ENCODE results near the gene WDFY1. TPM values are rescaled to one million over a fixed set of nuclear protein-coding genes. Genes with fewer than 3 reads are reported as not detected.
A peak's percentile ranks its signal among the peaks of the same experiment; 100 is the strongest.
"Not testable (repeated sequence)": the region's sequence is repeated elsewhere in the genome, so short reads cannot be mapped to it uniquely, and the experiment has no call there.

The WDFY1 gene
- total and polyA plus RNA-seq, 3 experiments from 2014 or later: 16.0 to 28.5 (median 18.1) TPM

- H3K9me3 ChIP-seq (ENCODE audit: low read length): no peaks in the 10 kb centered on the region
- H3K4me3 ChIP-seq (ENCODE audit: low read length): no peak overlapping the region
- POLR2A ChIA-PET: interaction anchor here (0.5 to 1.3 kb wide), 2 partner anchors 14 to 42 kb away, joined by 3 to 5 read pairs; partner anchors contain the start of gene MRPL44
- Mint-ChIP-seq H3K9me3 (no peaks in the 10 kb centered on the region), H3K4me3 (peak overlapping the region; percentile 88 to 96 (median 90)), H3K27ac (peak overlapping the region; percentile 52 to 97 (median 90)), H3K36me3 (peaks cover 0 to 17% (median 5%) of the 10 kb centered on the region in 3 donors), H3K27me3 (no peaks in the 10 kb centered on the region), H3K4me1 (peaks cover 42 to 74% (median 54%) of the 10 kb centered on the region in 3 donors)
- CTCF ChIA-PET: interaction anchor here (1.4 kb wide), 1 partner anchor 27 kb away, joined by 4 read pairs; no protein-coding TSS in a partner anchor
- peaks cover 40% of the 10 kb centered on the region for H3K4me1 ChIP-seq (ENCODE audit: insufficient read depth, low read length)
- no peaks in the 10 kb centered on the region for H3K27me3 ChIP-seq (ENCODE audit: insufficient read depth, low read length, poor library complexity, severe bottlenecking)
- DNase-seq: no peak
- H3K27ac ChIP-seq (ENCODE audit: low read depth, low read length): no peak overlapping the region
- H3K36me3 ChIP-seq (ENCODE audit: insufficient read depth, low read length): no peaks in the 10 kb centered on the region
These were observed 1.6 kb downstream of the WDFY1 start for GRCh38 chr2:223943561-223944008.

- no peaks in the 10 kb centered on the region for H3K9me3 Mint-ChIP-seq
- H3K4me3 Mint-ChIP-seq: peak overlapping the region; percentile 88 to 96 (median 90)
- no peak for DNase-seq
- H3K27ac Mint-ChIP-seq: peak overlapping the region; percentile 52 to 97 (median 90)
- H3K4me1 Mint-ChIP-seq: peaks cover 43 to 77% (median 58%) of the 10 kb centered on the region in 3 donors
- H3K36me3 Mint-ChIP-seq: peaks cover 0 to 17% (median 5%) of the 10 kb centered on the region in 3 donors
- H3K4me1 ChIP-seq (ENCODE audit: insufficient read depth, low read length): peaks cover 40% of the 10 kb centered on the region
- H3K4me3 ChIP-seq (ENCODE audit: low read length): no peak overlapping the region
- no peaks in the 10 kb centered on the region for H3K27me3 ChIP-seq (ENCODE audit: insufficient read depth, low read length, poor library complexity, severe bottlenecking)
- H3K27ac ChIP-seq (ENCODE audit: low read depth, low read length): no peak overlapping the region
- ChIA-PET POLR2A (interaction anchor here (0.7 to 1.3 kb wide), 2 partner anchors 14 to 505 kb away, joined by 4 to 5 read pairs; partner anchors contain the start of gene MRPL44), CTCF (interaction anchor here (1.4 kb wide), 1 partner anchor 27 kb away, joined by 4 read pairs; no protein-coding TSS in a partner anchor)
- H3K36me3 ChIP-seq (ENCODE audit: insufficient read depth, low read length): no peaks in the 10 kb centered on the region
- H3K27me3 Mint-ChIP-seq: no peaks in the 10 kb centered on the region
- no peaks in the 10 kb centered on the region for H3K9me3 ChIP-seq (ENCODE audit: low read length)
These were observed 2.0 kb downstream of the WDFY1 start for GRCh38 chr2:223943135-223943534.

GRCh38 chr2:223941579-223942277, 3.4 kb downstream of the WDFY1 start:
- Histone ChIP-seq H3K27me3 (ENCODE audit: insufficient read depth, low read length, poor library complexity, severe bottlenecking) (no peaks in the 10 kb centered on the region), H3K9me3 (ENCODE audit: low read length) (no peaks in the 10 kb centered on the region), H3K4me1 (ENCODE audit: insufficient read depth, low read length) (peaks cover 49% of the 10 kb centered on the region), H3K4me3 (ENCODE audit: low read length) (no peak overlapping the region), H3K36me3 (ENCODE audit: insufficient read depth, low read length) (no peaks in the 10 kb centered on the region), H3K27ac (ENCODE audit: low read depth, low read length) (peak overlapping the region; percentile 25)
- peak in 4 of 5 donors; percentile 23 to 75 (median 48) for DNase-seq
- ChIA-PET POLR2A (interaction anchor here (0.6 to 1.3 kb wide), 4 partner anchors 12 to 1247 kb away, joined by 3 to 6 read pairs (median 4); partner anchors contain the start of gene MRPL44), CTCF (interaction anchor here (0.8 to 1.3 kb wide), 3 partner anchors 29 to 76 kb away, joined by 3 to 4 read pairs (median 4); no protein-coding TSS in a partner anchor)
- no peaks in the 10 kb centered on the region for H3K27me3 Mint-ChIP-seq
- H3K27ac Mint-ChIP-seq: peak overlapping the region; percentile 62 to 95 (median 89)
- H3K9me3 Mint-ChIP-seq: no peaks in the 10 kb centered on the region
- peaks cover 0 to 17% (median 5%) of the 10 kb centered on the region in 3 donors for H3K36me3 Mint-ChIP-seq
- peaks cover 50 to 79% (median 72%) of the 10 kb centered on the region in 3 donors for H3K4me1 Mint-ChIP-seq
- peak overlapping the region; percentile 74 to 88 (median 82) for H3K4me3 Mint-ChIP-seq

- Mint-ChIP-seq H3K27ac (peak overlapping the region in 5 of 8 donors; percentile 6 to 60 (median 24)), H3K36me3 (peaks cover 0 to 12% (median 5%) of the 10 kb centered on the region in 3 donors), H3K4me3 (peak overlapping the region in 1 of 7 donors; percentile 72), H3K4me1 (peaks cover 52 to 85% (median 76%) of the 10 kb centered on the region in 3 donors)
- H3K36me3 ChIP-seq (ENCODE audit: insufficient read depth, low read length); DNase-seq; H3K27ac ChIP-seq (ENCODE audit: low read depth, low read length); H3K9me3 Mint-ChIP-seq; POLR2A ChIA-PET; H3K9me3 ChIP-seq (ENCODE audit: low read length); CTCF ChIA-PET; H3K27me3 Mint-ChIP-seq; H3K27me3 ChIP-seq (ENCODE audit: insufficient read depth, low read length, poor library complexity, severe bottlenecking); H3K4me3 ChIP-seq (ENCODE audit: low read length): not testable (repeated sequence)
- H3K4me1 ChIP-seq (ENCODE audit: insufficient read depth, low read length): peaks cover 42% of the 10 kb centered on the region
These were observed 5.7 kb downstream of the WDFY1 start for GRCh38 chr2:223939438-223939837.

- Mint-ChIP-seq H3K4me1 (peaks cover 51 to 86% (median 69%) of the 10 kb centered on the region in 3 donors), H3K27ac (no peak overlapping the region), H3K36me3 (peaks cover 0 to 5% (median 2%) of the 10 kb centered on the region in 3 donors), H3K27me3 (no peaks in the 10 kb centered on the region), H3K4me3 (peak overlapping the region in 1 of 7 donors; percentile 17), H3K9me3 (no peaks in the 10 kb centered on the region)
- no peak for DNase-seq
- Histone ChIP-seq H3K4me1 (ENCODE audit: insufficient read depth, low read length) (peaks cover 30% of the 10 kb centered on the region), H3K36me3 (ENCODE audit: insufficient read depth, low read length) (no peaks in the 10 kb centered on the region), H3K4me3 (ENCODE audit: low read length) (no peak overlapping the region), H3K27me3 (ENCODE audit: insufficient read depth, low read length, poor library complexity, severe bottlenecking) (no peaks in the 10 kb centered on the region), H3K9me3 (ENCODE audit: low read length) (no peaks in the 10 kb centered on the region), H3K27ac (ENCODE audit: low read depth, low read length) (no peak overlapping the region)
- POLR2A ChIA-PET: no interaction called here
- CTCF ChIA-PET: no interaction called here
These were observed 7.6 kb downstream of the WDFY1 start for GRCh38 chr2:223937535-223937934.

GRCh38 chr2:223936862-223937326, 8.2 kb downstream of the WDFY1 start:
- Mint-ChIP-seq H3K27me3 (no peaks in the 10 kb centered on the region), H3K4me3 (peak overlapping the region in 1 of 7 donors; percentile 32), H3K9me3 (no peaks in the 10 kb centered on the region), H3K27ac (no peak overlapping the region), H3K36me3 (peaks cover 0 to 5% (median 1%) of the 10 kb centered on the region in 3 donors), H3K4me1 (peaks cover 50 to 88% (median 70%) of the 10 kb centered on the region in 3 donors)
- POLR2A ChIA-PET: no interaction called here
- Histone ChIP-seq H3K27me3 (ENCODE audit: insufficient read depth, low read length, poor library complexity, severe bottlenecking) (no peaks in the 10 kb centered on the region), H3K4me1 (ENCODE audit: insufficient read depth, low read length) (peaks cover 27% of the 10 kb centered on the region), H3K27ac (ENCODE audit: low read depth, low read length) (no peak overlapping the region), H3K36me3 (ENCODE audit: insufficient read depth, low read length) (no peaks in the 10 kb centered on the region), H3K9me3 (ENCODE audit: low read length) (no peaks in the 10 kb centered on the region), H3K4me3 (ENCODE audit: low read length) (no peak overlapping the region)
- CTCF ChIA-PET: interaction anchor here (1.8 kb wide), 1 partner anchor 34 kb away, joined by 4 read pairs; no protein-coding TSS in a partner anchor
- no peak for DNase-seq

- no peaks in the 10 kb centered on the region for H3K27me3 Mint-ChIP-seq
- Histone ChIP-seq H3K9me3 (ENCODE audit: low read length) (no peaks in the 10 kb centered on the region), H3K27me3 (ENCODE audit: insufficient read depth, low read length, poor library complexity, severe bottlenecking) (no peaks in the 10 kb centered on the region), H3K36me3 (ENCODE audit: insufficient read depth, low read length) (no peaks in the 10 kb centered on the region), H3K4me1 (ENCODE audit: insufficient read depth, low read length) (peaks cover 22% of the 10 kb centered on the region), H3K27ac (ENCODE audit: low read depth, low read length) (no peak overlapping the region), H3K4me3 (ENCODE audit: low read length) (no peak overlapping the region)
- DNase-seq: no peak
- peaks cover 49 to 87% (median 70%) of the 10 kb centered on the region in 3 donors for H3K4me1 Mint-ChIP-seq
- ChIA-PET CTCF (interaction anchor here (1.8 kb wide), 1 partner anchor 35 kb away, joined by 4 read pairs; no protein-coding TSS in a partner anchor), POLR2A (no interaction called here)
- peaks cover 0 to 5% (median 0%) of the 10 kb centered on the region in 3 donors for H3K36me3 Mint-ChIP-seq
- peak overlapping the region in 3 of 8 donors; percentile 5 to 30 (median 9) for H3K27ac Mint-ChIP-seq
- H3K4me3 Mint-ChIP-seq: peak overlapping the region in 3 of 7 donors; percentile 0 to 5 (median 4)
- H3K9me3 Mint-ChIP-seq: no peaks in the 10 kb centered on the region
These were observed 9.5 kb downstream of the WDFY1 start for GRCh38 chr2:223935459-223936125.
